Retinal pigment epithelial cell (primary cell): Measurements from ENCODE around the gene FLNB.

ENCODE experiments used
- DNase-seq: peaks from one replicate; pipeline ENCODE4 v3.0.0-alpha.2; 2010; ENCODE audit warnings: low read depth
- H3K4me3 ChIP-seq: 2 replicates; pipeline ENCODE4 v1.5.1; 2011; ENCODE audit warnings: mild to moderate bottlenecking, low read length, control low read depth, moderate library complexity
- CTCF ChIP-seq: conservative IDR thresholded peaks from 2 replicates; pipeline ENCODE4 v1.5.1; 2011; ENCODE audit warnings: low read depth, low read length, control low read depth, inconsistent platforms

FLNB gene

GRCh38 chr3:58063022-58063815 is 55.0 kb downstream of the FLNB start:
- no peak for DNase-seq
- no peak overlapping the region for H3K4me3 ChIP-seq
- no peak for TF ChIP-seq CTCF

DNA sequence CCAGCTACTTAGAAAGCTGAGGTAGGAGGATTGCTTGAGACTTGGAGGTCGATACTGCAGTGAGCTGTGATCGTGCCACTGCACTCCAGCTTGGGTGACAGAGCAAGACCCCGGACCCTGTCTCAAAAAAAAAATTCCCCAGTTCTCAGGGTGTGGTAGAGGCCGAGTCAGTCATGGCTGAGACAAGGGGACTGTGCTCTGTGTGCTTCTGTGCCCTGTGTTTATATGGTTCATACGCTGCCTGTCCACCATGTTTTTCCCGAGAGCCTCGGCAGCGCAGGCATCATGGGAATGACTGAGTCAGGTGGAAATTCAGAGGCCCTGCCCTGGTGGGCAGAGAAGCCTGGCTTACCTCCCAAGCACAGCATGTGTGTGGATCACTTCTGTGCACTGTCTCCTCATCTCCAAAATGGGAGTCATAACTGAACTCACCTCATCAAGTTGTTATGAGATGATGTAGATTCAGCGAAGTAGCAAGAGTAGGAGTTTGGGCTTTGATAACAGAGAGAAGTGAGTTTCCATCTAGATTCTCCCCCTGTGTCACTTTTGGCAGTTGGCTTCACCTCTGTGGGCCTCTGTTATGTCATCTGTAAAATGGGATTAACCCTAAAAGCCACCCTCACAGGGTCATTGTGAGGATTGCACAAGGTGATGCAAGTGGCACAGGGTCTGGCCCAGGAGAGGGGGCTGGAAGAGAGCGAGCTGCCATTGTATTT is 56.9 kb downstream of the FLNB start:
- TF ChIP-seq CTCF, result no peak
- DNase-seq, result no peak

DNA sequence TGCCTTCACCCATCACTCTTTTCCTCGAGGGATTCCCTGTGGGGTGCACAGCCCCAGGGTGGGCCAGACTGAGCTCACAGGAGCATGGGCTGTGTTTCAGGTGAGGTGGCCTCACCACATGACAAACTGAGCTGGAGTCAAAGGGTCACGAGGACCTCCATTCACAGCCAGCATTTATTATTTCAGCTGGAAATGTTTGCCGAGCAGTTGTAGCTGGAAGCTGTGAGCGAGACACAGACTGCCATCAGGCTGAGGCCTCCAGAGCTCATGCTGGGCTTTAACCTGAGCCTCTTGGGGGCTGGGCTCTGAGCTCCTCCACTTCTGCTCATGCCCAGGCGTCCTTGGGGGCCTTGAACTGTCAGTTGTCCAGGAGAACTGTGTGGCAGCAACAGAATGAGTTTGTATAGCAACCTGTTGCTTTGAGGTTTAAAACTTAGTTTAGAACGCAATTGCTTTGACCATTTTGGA is 57.5 kb downstream of the FLNB start:
- no peak for DNase-seq
- no peak for TF ChIP-seq CTCF
- H3K4me3 ChIP-seq, result no peak overlapping the region

More for the DNA sequence above, 56.9 kb downstream of the FLNB start:
- H3K4me3 ChIP-seq, result no peak overlapping the region

DNA sequence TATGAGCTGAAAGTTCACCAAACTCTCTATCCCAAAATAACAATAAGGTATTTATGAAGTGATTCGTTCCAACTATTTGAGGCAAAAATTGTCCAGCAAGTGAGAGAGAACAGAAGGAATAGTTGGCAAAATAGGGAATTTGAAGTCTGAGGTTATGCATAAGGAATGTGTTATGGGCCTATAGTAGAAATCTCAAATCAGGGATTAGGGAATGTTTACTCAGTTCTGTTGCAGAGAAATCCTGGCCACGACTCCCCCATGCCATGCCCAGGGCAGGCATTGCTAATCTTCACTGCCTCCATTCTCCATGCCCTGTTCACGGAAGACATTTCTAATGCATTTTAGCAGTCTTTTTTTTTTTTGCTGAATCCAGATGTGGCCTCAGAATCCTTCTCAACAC is 58.6 kb downstream of the FLNB start:
- no peak for TF ChIP-seq CTCF
- DNase-seq, result peak; percentile 78
- no peak overlapping the region for H3K4me3 ChIP-seq

DNA sequence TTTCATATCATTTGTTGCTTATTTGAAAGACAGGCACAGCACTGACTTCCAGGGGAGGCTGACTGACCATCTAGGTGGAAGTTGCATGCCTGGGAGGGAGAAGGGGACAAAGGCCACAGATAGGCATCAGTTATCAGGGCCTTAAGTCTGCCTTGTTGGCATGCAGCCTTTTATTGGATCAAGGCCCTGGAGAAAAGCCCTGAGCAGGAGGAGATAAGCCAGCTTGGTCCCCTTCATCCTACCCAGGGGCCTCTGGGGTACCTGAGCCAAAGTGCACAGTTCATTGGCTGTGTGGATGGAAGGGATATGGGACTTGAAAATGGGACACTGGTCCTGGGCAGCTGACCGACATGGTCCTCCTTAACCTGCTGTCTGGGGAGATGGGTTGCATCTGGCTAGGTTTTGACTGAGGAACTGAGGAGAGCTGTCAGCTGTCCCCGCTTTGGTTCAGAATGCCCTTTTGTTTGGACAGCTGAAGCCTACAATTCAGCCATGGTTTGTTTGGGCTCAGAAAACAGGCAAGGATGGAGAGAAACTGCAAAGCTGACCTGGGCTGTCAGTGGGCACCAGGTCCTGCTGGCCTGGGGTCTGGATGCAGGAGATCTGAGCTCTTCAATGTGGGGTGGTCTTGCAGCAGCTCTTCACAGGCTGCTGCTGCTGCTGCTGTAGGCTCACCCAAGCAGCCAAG is 60.0 kb downstream of the FLNB start:
- TF ChIP-seq CTCF, result no peak
- H3K4me3 ChIP-seq, result no peak overlapping the region
- no peak for DNase-seq

- no peak for DNase-seq
- no peak overlapping the region for H3K4me3 ChIP-seq
- TF ChIP-seq CTCF, result no peak
These were observed 63.3 kb downstream of the FLNB start for GRCh38 chr3:58071480-58071971.
